HG02798 (cell line): Measurements from ENCODE around the gene TENM4.

Source experiments
- ATAC-seq: cut with Tn5 transposase; IDR thresholded peaks from one replicate; pipeline ENCODE4 v1.9.1; 2021; ENCODE audit warnings: mild to moderate bottlenecking; ENCODE audit not compliant: unreplicated experiment, poor library complexity

TENM4 gene

DNA sequence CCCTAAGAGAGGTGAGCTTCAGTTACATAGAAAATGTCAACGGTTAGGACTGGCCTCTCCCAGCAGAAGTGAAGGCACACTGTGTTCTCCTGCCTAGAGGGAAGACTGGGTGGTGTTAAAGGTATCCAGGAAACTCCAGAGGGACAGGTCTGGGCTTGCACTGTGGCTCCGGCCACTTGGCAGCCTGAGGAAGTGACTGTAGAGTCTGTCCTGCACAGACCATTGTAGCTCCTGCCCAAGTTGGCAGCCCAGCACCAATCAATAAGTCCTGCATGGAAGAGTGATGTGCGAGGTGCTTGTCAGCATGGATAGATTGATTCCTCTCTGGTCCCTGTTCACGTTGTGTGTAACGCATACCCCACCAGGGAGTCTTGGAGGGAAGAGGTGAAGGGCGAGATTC, 284.8 kb downstream of the TENM4 start:
- no peak for ATAC-seq

DNA sequence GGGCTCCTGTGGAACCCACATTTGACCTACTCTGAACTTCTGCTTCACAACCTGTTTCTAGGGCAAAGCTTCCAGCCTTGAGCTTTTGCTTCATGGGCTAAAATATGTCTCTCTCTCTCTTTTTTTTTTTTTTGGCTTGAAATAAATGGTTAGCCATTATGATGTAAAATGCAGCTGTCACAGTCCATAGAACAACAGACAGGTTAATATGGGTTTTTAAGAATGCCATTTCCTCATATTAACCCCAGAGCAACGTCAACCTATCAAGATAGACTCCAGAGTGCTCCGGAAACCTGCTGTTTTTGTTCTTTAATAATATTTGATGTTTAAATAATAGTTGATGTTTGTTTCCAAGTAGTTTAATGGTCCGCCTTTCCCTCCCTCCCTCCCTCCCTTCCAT, 285.6 kb downstream of the TENM4 start:
- ATAC-seq: no peak

GRCh38 chr11:79152511-79152910, 288.3 kb downstream of the TENM4 start:
- no peak for ATAC-seq

GRCh38 chr11:79151396-79151795, 289.4 kb downstream of the TENM4 start:
- no peak for ATAC-seq

DNA sequence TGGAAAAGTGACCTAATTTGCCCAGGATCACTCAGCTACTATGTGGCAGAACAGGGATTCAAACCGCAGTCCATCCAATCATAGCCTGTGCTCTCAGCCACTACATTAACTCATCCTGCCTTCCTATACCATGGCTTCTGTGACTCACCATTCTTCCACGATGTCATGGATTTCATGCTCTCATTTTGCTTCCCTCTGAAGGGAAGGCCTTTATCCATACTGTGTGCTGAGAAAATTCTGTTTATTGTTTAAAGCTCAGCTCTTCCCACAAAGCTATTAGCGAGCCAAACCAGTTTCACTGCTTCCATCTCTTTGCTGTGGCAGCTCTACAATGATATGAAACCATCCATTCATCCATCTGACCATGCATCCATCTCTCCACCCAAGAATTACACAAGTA, 289.9 kb downstream of the TENM4 start:
- no peak for ATAC-seq

- no peak for ATAC-seq
Observed at GRCh38 chr11:79150320-79150719, 290.5 kb downstream of the TENM4 start.

GRCh38 chr11:79147731-79148130, 293.1 kb downstream of the TENM4 start:
- no peak for ATAC-seq

DNA sequence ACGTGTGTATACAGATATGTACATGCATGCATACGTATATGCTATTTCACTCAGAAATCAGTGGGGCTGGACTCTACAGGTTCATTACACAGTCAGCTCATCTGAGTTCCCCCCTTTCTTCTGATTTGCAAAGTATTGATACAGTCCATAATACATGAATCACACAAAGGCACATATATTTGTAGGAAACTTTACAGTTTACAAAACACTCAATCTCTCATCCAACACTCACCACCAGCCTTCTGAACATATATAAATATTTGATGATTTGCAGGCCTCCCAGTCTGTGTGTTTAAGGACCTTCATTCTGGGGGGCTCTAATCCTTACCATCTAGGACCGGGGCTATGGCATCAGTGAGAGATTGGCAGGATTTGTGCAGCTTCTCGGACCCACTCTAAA, 293.8 kb downstream of the TENM4 start:
- no peak for ATAC-seq

GRCh38 chr11:79139900-79140299, 300.9 kb downstream of the TENM4 start:
- ATAC-seq: no peak

GRCh38 chr11:79129702-79130101, 311.1 kb downstream of the TENM4 start:
- no peak for ATAC-seq

DNA sequence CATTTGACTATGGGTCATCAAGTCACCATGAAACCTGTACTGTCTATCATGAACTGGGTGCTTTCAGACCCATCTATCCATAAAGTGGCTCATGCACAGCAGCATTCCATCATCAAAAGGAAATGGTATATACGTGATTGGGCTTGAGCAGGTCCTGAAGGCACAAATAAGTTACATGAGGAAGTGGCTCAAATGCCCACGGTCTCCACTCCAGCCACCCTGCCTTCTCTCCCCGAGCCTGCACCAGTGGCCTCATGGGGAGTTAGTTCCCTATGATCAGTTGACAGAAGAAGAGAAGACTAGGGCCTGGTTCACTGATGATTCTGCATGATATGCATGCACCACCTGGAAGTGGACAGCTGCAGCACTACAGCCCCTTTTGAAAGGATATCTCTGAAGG, 312.5 kb downstream of the TENM4 start:
- no peak for ATAC-seq

DNA sequence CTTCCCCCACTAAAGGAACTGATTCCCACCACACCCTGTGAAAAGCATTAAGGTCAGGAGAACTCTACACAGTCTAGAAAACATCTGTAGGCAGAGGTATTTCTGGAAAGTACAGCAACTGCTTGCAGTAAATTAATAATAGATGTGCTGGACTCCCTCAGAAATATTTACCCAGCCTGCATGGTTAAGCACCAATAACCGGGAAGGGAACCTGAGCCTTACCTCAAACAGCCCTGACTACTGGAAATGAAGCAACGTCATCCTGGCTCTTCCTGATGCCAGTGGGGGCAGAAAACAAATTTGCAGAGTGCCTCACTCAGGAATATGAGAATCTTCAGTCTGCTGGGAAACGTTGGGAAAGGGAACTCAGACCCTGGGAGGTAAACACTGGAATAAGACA, 318.1 kb downstream of the TENM4 start:
- no peak for ATAC-seq

- ATAC-seq: no peak
Observed at GRCh38 chr11:79121351-79121750, 319.5 kb downstream of the TENM4 start.

GRCh38 chr11:79119491-79120284, 321.1 kb downstream of the TENM4 start:
- no peak for ATAC-seq

- ATAC-seq: no peak
Observed at GRCh38 chr11:79117488-79117887, 323.3 kb downstream of the TENM4 start.

DNA sequence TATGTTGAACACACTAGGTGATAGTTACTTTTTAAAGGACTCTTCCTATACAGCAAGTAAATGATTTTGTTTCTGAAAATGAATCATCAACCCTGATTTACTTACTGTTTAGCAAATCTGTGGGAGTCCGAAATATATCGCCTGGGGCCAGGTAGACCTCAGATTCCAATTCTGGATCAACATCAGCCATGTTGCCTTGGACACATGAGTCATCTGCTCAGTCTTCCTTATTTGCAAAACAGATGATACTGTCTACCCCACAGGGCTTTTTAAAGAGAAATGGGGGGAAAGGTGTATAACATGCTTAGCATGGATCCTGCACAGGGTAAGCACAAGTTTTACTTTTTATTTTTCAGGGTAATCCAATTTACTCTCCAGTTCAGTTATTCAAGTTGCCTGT, 324.2 kb downstream of the TENM4 start:
- ATAC-seq: no peak

DNA sequence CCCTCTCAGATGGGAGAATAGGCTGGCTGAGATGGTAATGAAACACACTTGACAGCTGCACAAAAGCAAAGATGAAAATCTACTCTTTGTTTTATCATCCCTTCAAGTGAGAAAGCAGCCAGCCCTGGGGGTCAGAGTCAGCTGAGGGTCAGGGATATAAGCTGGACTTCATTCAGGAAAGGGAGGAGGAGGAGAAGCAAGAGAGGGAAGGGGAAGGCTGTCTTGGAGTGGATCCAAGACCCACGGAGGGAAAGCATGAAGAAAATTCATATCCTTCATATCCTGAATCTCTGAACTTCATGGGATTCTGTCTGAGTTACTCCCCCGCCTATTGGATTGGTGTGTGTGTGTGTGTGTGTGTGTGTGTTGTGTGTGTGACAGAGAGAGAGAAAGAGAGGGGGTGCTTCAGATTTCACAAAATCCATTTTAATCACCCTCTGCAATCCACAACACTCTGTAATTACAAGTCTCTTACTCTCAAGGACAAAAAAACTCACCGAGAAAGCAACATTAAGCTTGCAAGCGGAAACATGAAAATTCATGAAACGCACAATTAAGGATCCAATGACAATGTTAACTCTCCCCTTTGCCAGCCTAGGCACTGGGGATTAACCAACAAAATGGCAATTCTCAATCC, 327.7 kb downstream of the TENM4 start:
- no peak for ATAC-seq

GRCh38 chr11:79110796-79111195, 330.0 kb downstream of the TENM4 start:
- ATAC-seq: no peak

GRCh38 chr11:79110321-79110720, 330.5 kb downstream of the TENM4 start:
- no peak for ATAC-seq

DNA sequence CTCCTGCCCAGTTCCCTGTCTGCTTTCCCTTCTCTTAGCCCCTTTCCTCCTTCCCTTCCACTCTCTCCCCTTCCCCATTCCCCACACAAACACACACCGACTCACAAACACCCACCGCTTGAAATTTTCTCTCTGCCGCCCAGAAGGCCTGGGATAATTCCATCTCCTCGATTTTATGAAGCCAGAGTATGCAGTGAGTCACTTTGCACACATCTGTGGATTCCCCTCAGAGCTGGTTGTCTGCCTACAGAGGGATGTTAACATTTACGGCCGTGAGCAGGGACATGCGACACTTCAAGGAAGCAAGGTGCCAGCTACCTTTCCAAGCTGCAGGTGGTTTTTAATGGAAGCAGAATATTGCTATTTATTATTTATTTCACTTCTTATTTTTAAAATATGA, 332.0 kb downstream of the TENM4 start:
- no peak for ATAC-seq

- ATAC-seq: no peak
Observed at GRCh38 chr11:79102840-79103239, 338.0 kb downstream of the TENM4 start.

GRCh38 chr11:79101656-79102055, 339.2 kb downstream of the TENM4 start:
- ATAC-seq: no peak
